A549 (cell line): ENCODE data around the gene MLPH. TPM values are rescaled to one million over a fixed set of nuclear protein-coding genes. Genes with fewer than 3 reads are reported as not detected.
A peak's percentile ranks its signal among the peaks of the same experiment; 100 is the strongest.

Experiments
- ATAC-seq, 2 experiments: fragments of 200-7000 bp in 1 of 2; fragments of >200 bp in 1 of 2; cut with Nextera tagmentation in 1 of 2; cut with Tn5 transposase in 1 of 2; 3 replicates each; pipeline versions ENCODE4 v1.8.0 to v1.9.1; 2018 to 2020; ENCODE audit warnings: mild to moderate bottlenecking in 1 of 2, moderate library complexity in 1 of 2
- CTCF ChIA-PET: fragments of 300-600 bp; sonication (Branson Sonifier 250); formaldehyde crosslinking; extraction: SDS; loops from one replicate; lab custom pipeline; 2021; ENCODE audit warnings: antibody characterized with exemption, inconsistent platforms; lab: Yijun Ruan, JAX
- POLR2A ChIA-PET: fragments of 350-600 bp; formaldehyde crosslinking; extraction: SDS; loops from one replicate; lab custom pipeline; 2021; ENCODE audit warnings: antibody characterized with exemption, inconsistent platforms; lab: Yijun Ruan, JAX
- DNase-seq, 2 experiments: peaks; one replicate each; pipeline versions ENCODE4 v3.0.0 to v3.0.0-alpha.2; 2011 to 2016; ENCODE audit warnings: low read depth in 1 of 2, low spot score in 1 of 2
- FAIRE-seq: peaks from 2 replicates; lab custom pipeline; 2011; peaks lifted over from hg19 to GRCh38; lab: Jason Lieb, UNC
- H3K27ac ChIP-seq, 2 experiments: fragments of >200 bp; sonication (Bioruptor Twin); formaldehyde crosslinking; 3 replicates each; pipeline ENCODE4 v1.5.1; 2016 to 2017
- H3K4me1 ChIP-seq: fragments of >200 bp; sonication (Bioruptor Twin); formaldehyde crosslinking; 3 replicates; pipeline ENCODE4 v1.6.1; 2016
- H3K4me2 ChIP-seq: fragments of >200 bp; sonication (Bioruptor Twin); formaldehyde crosslinking; 3 replicates; pipeline ENCODE4 v1.6.1; 2016
- H3K4me3 ChIP-seq: fragments of >200 bp; sonication (Bioruptor Twin); formaldehyde crosslinking; 3 replicates; pipeline ENCODE4 v1.5.1; 2016
- H3K9me3 ChIP-seq: fragments of >200 bp; sonication (Bioruptor Twin); formaldehyde crosslinking; 3 replicates; pipeline ENCODE4 v1.6.1; 2016
- BHLHE40 ChIP-seq: IDR thresholded peaks from 2 replicates; pipeline ENCODE4 v1.6.1; 2012; ENCODE audit warnings: low read depth, low read length, inconsistent platforms
- EP300 ChIP-seq, 2 experiments: fragments of >200 bp; sonication (Bioruptor Twin); formaldehyde crosslinking; IDR thresholded peaks; 2 replicates in 1 of 2; 3 replicates in 1 of 2; pipeline ENCODE4 v1.6.1; 2016 to 2017
- FOSL2 ChIP-seq, 2 experiments: fragments of 450-650 bp in 1 of 2; fragments of >200 bp in 1 of 2; sonication (Bioruptor Twin) in 1 of 2; formaldehyde crosslinking; IDR thresholded peaks; 2 replicates each; pipeline versions ENCODE4 v1.5.0 to v1.6.1; 2016 to 2020; ENCODE audit warnings: mild to moderate bottlenecking in 1 of 2, moderate library complexity in 1 of 2
- HDAC2 ChIP-seq: fragments of 200-600 bp; sonication (generic); IDR thresholded peaks from 2 replicates; pipeline ENCODE4 v1.6.1; 2016
- HOXA7 ChIP-seq: fragments of 250-450 bp; sonication (Bioruptor Pico); IDR thresholded peaks from 2 replicates; pipeline ENCODE4 v1.5.0; 2020; ENCODE audit warnings: mild to moderate bottlenecking, moderate library complexity
- HOXB5 ChIP-seq: fragments of 250-450 bp; sonication (Bioruptor Pico); IDR thresholded peaks from 2 replicates; pipeline ENCODE4 v1.5.0; 2020; ENCODE audit warnings: mild to moderate bottlenecking, moderate library complexity
- KDM1A ChIP-seq: fragments of 200-600 bp; sonication (generic); IDR thresholded peaks from 2 replicates; pipeline ENCODE4 v1.6.1; 2016; ENCODE audit warnings: low read depth, mild to moderate bottlenecking
- MAFK ChIP-seq: fragments of 450-650 bp; IDR thresholded peaks from 2 replicates; pipeline ENCODE4 v1.6.1; 2014; ENCODE audit not compliant: partially characterized antibody
- NR3C1 ChIP-seq: fragments of >200 bp; sonication (Bioruptor Twin); formaldehyde crosslinking; IDR thresholded peaks from 3 replicates; pipeline ENCODE4 v1.6.1; 2017
- PHF8 ChIP-seq: fragments of 200-600 bp; sonication (generic); IDR thresholded peaks from 2 replicates; pipeline ENCODE4 v1.6.1; 2016; ENCODE audit warnings: low read depth, mild to moderate bottlenecking, antibody characterized with exemption, moderate library complexity, borderline replicate concordance
- REST ChIP-seq: fragments of 200-600 bp; sonication (generic); IDR thresholded peaks from 2 replicates; pipeline ENCODE4 v1.6.1; 2016; ENCODE audit warnings: antibody characterized with exemption, mild to moderate bottlenecking, moderate library complexity
- TFCP2L1 ChIP-seq: fragments of 250-450 bp; sonication (Bioruptor Pico); IDR thresholded peaks from 2 replicates; pipeline ENCODE4 v1.5.0; 2021; ENCODE audit warnings: mild to moderate bottlenecking
- TP53 ChIP-seq: fragments of 250-450 bp; sonication (Bioruptor Pico); IDR thresholded peaks from 2 replicates; pipeline ENCODE4 v1.5.0; 2021; ENCODE audit warnings: mild to moderate bottlenecking, moderate library complexity
- ZC3H11A ChIP-seq: fragments of 450-650 bp; IDR thresholded peaks from 2 replicates; pipeline ENCODE4 v1.6.1; 2014; ENCODE audit warnings: antibody characterized with exemption, mild to moderate bottlenecking
- ZFP36 ChIP-seq: fragments of 450-650 bp; IDR thresholded peaks from 2 replicates; pipeline ENCODE4 v1.6.1; 2014; ENCODE audit warnings: borderline replicate concordance; ENCODE audit not compliant: partially characterized antibody
- ZNF302 ChIP-seq: fragments of 250-450 bp; sonication (Bioruptor Pico); IDR thresholded peaks from 2 replicates; pipeline ENCODE4 v1.9.0; 2021; ENCODE audit warnings: inconsistent platforms, mild to moderate bottlenecking, moderate library complexity
- ZSCAN20 ChIP-seq: fragments of 250-450 bp; sonication (Bioruptor Pico); IDR thresholded peaks from 2 replicates; pipeline ENCODE4 v1.8.0; 2022; ENCODE audit warnings: mild to moderate bottlenecking, moderate library complexity
- WGBS: methylation state at CpG from one replicate; pipeline ENCODE4 v1.1.6; 2017; ENCODE audit errors: missing lambda C conversion rate; 5-methylcytosine and 5-hydroxymethylcytosine counted together
- polyA plus RNA-seq, 4 experiments: library from polyadenylated mRNA; depleted of rRNA in 3 of 4; stranded (reverse); fragments of >200 nt; fragmentation: RNase III in 1 of 4; extraction: RNeasy Plus Mini Kit Qiagen cat#74134 plus additional on column Dnase treatment in 1 of 4; gene quantifications; 2 replicates in 3 of 4; 3 replicates in 1 of 4; pipeline ENCODE4 v1.2.3, GENCODE V29; 2011 to 2017
- TF ChIP-seq, protein P1 (sequence below): IDR thresholded peaks from 2 replicates; pipeline ENCODE4 v1.6.1; 2012
- TF ChIP-seq, protein P2 (sequence below): fragments of 250-450 bp; sonication (Bioruptor Pico); IDR thresholded peaks from 2 replicates; pipeline ENCODE4 v1.5.0; 2021; ENCODE audit warnings: mild to moderate bottlenecking, moderate library complexity, borderline replicate concordance
- TF ChIP-seq, protein P3 (sequence below): fragments of 250-450 bp; sonication (Bioruptor Pico); IDR thresholded peaks from 2 replicates; pipeline ENCODE4 v1.5.0; 2020; ENCODE audit warnings: low read depth, mild to moderate bottlenecking, moderate library complexity

MLPH gene
- polyA plus RNA-seq, 2 of the 4 experiments (the other 2 are of a cell fraction) = 218 to 350 TPM

GRCh38 chr2:237507512-237507911 is 20.5 kb downstream of the MLPH start:
- 89% methylated on average over 7 of the region's 7 CpGs for WGBS
- ChIA-PET POLR2A (no interaction called here), CTCF (interaction anchor here (4.4 to 10.2 kb wide), 3 partner anchors 33 to 65 kb away, joined by 22 to 146 read pairs (median 117); no protein-coding TSS in a partner anchor)
- Histone ChIP-seq H3K4me1 (peaks cover 98% of the 10 kb centered on the region), H3K4me2 (no peak overlapping the region), H3K4me3 (no peak overlapping the region), H3K9me3 (no peaks in the 10 kb centered on the region), H3K27ac (peak overlapping the region; percentile 97 to 98)
- ATAC-seq (no peak), DNase-seq (no peak), FAIRE-seq (no peak)
- no peak for TF ChIP-seq ZFP36
- no peak for TF ChIP-seq BHLHE40
- TF ChIP-seq, protein P1, sequence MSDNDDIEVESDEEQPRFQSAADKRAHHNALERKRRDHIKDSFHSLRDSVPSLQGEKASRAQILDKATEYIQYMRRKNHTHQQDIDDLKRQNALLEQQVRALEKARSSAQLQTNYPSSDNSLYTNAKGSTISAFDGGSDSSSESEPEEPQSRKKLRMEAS = no peak
- TF ChIP-seq EP300 (IDR thresholded peaks at IDR 0.05) = no peak
- no peak for TF ChIP-seq ZC3H11A

DNA sequence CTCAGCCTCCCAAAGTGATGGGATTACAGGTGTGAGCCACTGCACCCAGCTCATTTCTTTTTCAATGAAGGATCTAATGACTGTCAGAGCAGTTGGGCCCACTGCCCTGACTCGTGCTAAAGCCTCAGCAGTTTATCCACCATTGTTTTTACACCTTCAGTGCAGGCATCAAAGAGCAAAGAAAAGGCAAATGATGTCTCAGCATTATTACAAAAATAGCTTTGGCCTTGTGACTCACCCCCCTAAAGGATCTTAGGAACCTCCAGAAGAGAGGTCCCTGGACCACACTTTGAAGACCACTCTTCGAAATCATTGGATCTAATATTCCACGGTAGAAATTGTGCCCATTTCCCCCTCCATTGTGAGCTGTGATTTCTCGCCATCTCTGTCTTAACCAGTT is 21.3 kb downstream of the MLPH start:
- H3K4me2 ChIP-seq = peak overlapping the region; percentile 38; the same call in 2 of the 3 replicates
- H3K4me3 ChIP-seq = no peak overlapping the region
- peak overlapping the region; percentile 97 to 98 for H3K27ac ChIP-seq
- no peak for ATAC-seq
- FAIRE-seq = no peak
- H3K9me3 ChIP-seq = no peaks in the 10 kb centered on the region
- POLR2A ChIA-PET = no interaction called here
- peaks cover 99% of the 10 kb centered on the region for H3K4me1 ChIP-seq
- no peak for DNase-seq
- WGBS = 92% methylated on average over 4 of the region's 4 CpGs
- no peak for TF ChIP-seq NR3C1
- no peak for TF ChIP-seq FOSL2 (IDR thresholded peaks at IDR 0.05)
- 0 out of 2 replicates have a peak, but pooled peaks have one; percentile 3 for TF ChIP-seq FOSL2 (CRISPR knock-in tag; IDR thresholded peaks at IDR 0.05)
- no peak for TF ChIP-seq ZNF302 (CRISPR knock-in tag)
- no peak for TF ChIP-seq KDM1A
- peak; percentile 74 for TF ChIP-seq MAFK
- TF ChIP-seq ZC3H11A = no peak
- TF ChIP-seq, protein P2, sequence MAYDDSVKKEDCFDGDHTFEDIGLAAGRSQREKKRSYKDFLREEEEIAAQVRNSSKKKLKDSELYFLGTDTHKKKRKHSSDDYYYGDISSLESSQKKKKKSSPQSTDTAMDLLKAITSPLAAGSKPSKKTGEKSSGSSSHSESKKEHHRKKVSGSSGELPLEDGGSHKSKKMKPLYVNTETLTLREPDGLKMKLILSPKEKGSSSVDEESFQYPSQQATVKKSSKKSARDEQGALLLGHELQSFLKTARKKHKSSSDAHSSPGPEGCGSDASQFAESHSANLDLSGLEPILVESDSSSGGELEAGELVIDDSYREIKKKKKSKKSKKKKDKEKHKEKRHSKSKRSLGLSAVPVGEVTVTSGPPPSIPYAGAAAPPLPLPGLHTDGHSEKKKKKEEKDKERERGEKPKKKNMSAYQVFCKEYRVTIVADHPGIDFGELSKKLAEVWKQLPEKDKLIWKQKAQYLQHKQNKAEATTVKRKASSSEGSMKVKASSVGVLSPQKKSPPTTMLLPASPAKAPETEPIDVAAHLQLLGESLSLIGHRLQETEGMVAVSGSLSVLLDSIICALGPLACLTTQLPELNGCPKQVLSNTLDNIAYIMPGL (CRISPR knock-in tag) = no peak
- TF ChIP-seq PHF8 = no peak
- CTCF ChIA-PET = interaction anchor here (0.8 to 10.2 kb wide), 5 partner anchors 27 to 64 kb away, joined by 3 to 146 read pairs (median 22); no protein-coding TSS in a partner anchor

GRCh38 chr2:237509151-237509550 is 22.1 kb downstream of the MLPH start:
- Histone ChIP-seq H3K27ac (peak overlapping the region; percentile 97 to 98), H3K4me3 (no peak overlapping the region), H3K4me1 (peaks cover 95% of the 10 kb centered on the region)
- no peak for TF ChIP-seq TFCP2L1
- TF ChIP-seq, protein P3, sequence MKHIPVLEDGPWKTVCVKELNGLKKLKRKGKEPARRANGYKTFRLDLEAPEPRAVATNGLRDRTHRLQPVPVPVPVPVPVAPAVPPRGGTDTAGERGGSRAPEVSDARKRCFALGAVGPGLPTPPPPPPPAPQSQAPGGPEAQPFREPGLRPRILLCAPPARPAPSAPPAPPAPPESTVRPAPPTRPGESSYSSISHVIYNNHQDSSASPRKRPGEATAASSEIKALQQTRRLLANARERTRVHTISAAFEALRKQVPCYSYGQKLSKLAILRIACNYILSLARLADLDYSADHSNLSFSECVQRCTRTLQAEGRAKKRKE (CRISPR knock-in tag) = no peak
- no peak for TF ChIP-seq REST
- TF ChIP-seq HOXB5 (CRISPR knock-in tag) = no peak
- TF ChIP-seq TP53 (CRISPR knock-in tag) = no peak
- TF ChIP-seq HDAC2 = no peak
- no peak for TF ChIP-seq EP300 (IDR thresholded peaks at IDR 0.05)
- no peak for TF ChIP-seq HOXA7 (CRISPR knock-in tag)
- TF ChIP-seq ZSCAN20 (CRISPR knock-in tag) = no peak
- TF ChIP-seq, all 56 proteins: peak for 0
- POLR2A ChIA-PET = interaction anchor here (4.2 kb wide), 1 partner anchor 8 kb away, joined by 19 read pairs; no protein-coding TSS in a partner anchor
- ATAC-seq (peak in 1 of 2 experiments; percentile 4; a peak in 1 of 6 replicates), DNase-seq (no peak), FAIRE-seq (no peak)
- CTCF ChIA-PET = interaction anchor here (0.8 to 10.2 kb wide), 8 partner anchors 8 to 63 kb away, joined by 3 to 146 read pairs (median 38); partner anchors contain the start of gene MLPH
- Histone ChIP-seq H3K9me3 (no peaks in the 10 kb centered on the region), H3K4me2 (peak overlapping the region; percentile 38)
- WGBS = 83% methylated on average over 2 of the region's 2 CpGs
